RWPE2 (cell line): ENCODE measurements around the gene ASPDH.

Experiments used
- ATAC-seq: fragments of 200-7000 bp; cut with Tn5 transposase; 3 replicates; pipeline ENCODE4 v1.9.1; 2021; ENCODE audit warnings: low read depth
- DNase-seq: peaks from one replicate; pipeline ENCODE4 v3.0.0-alpha.2; 2020; ENCODE audit warnings: low spot score
- H3K27ac ChIP-seq: fragments of 450-650 bp; 2 replicates; pipeline ENCODE4 v1.5.1; 2017; ENCODE audit warnings: mild to moderate bottlenecking; ENCODE audit not compliant: poor library complexity, severe bottlenecking
- H3K27me3 ChIP-seq: fragments of 250-450 bp; sonication (Bioruptor Pico); 2 replicates; pipeline ENCODE4 v1.5.1; 2021; ENCODE audit warnings: mild to moderate bottlenecking, moderate library complexity; ENCODE audit not compliant: insufficient read depth, poor library complexity, severe bottlenecking
- H3K36me3 ChIP-seq: fragments of 250-450 bp; sonication (Bioruptor Pico); 2 replicates; pipeline ENCODE4 v1.5.1; 2020; ENCODE audit warnings: low read depth, mild to moderate bottlenecking, moderate library complexity
- H3K4me1 ChIP-seq: fragments of 250-450 bp; sonication (Bioruptor Pico); 2 replicates; pipeline ENCODE4 v1.5.1; 2021; ENCODE audit warnings: mild to moderate bottlenecking, moderate library complexity; ENCODE audit not compliant: insufficient read depth, poor library complexity, severe bottlenecking
- H3K4me3 ChIP-seq: fragments of 250-450 bp; sonication (Bioruptor Pico); 2 replicates; pipeline ENCODE4 v1.5.1; 2021; ENCODE audit warnings: mild to moderate bottlenecking, moderate library complexity; ENCODE audit not compliant: severe bottlenecking
- H3K9me3 ChIP-seq: fragments of 250-450 bp; sonication (Bioruptor Pico); 2 replicates; pipeline ENCODE4 v1.5.1; 2021; ENCODE audit warnings: mild to moderate bottlenecking, moderate library complexity; ENCODE audit not compliant: severe bottlenecking
- CTCF ChIP-seq: fragments of 450-650 bp; IDR thresholded peaks from one replicate; pipeline ENCODE4 v1.5.1; 2017; ENCODE audit warnings: mild to moderate bottlenecking, moderate library complexity; ENCODE audit not compliant: poor library complexity, severe bottlenecking

Gene ASPDH

DNA sequence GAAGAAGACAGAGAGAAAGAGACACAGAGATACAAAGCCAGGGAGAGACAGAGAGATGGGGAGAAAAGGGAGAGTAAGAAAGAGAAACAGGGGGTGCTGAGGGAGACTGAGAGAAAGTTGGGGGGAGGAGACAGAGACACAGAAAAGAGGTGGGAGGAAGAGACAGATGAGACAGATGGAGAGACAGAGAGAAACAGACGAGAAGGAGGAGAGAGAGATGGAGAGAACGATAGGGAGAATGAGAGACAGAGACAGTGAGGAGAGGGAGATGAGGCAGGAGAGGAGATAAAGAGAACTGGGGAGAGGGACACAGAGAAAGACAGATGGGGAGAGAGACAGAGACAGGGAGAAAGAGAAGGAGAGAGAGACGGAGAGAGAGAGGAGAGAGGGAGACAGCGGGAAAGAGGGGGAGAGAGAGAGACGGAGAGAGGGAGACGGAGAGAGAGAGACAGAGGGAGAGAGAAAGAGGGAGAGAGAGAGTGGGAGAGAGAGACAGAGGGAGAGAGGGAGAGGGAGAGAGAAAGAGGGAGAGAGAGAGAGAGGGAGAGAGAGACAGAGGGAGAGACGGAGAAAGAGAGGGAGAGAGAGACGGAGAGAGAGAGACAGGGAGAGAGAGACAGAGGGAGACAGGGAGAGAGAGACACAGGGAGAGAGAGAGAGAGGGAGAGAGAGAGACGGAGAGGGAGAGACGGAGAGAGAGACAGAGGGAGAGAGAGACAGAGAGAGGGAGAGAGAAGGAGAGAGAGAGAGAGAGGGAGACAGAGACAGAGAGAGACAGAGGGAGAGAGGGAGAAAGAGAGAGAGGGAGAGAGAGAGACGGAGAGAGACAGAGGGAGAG lies 15.3 kb downstream of the ASPDH start:
- Histone ChIP-seq H3K4me1 (no peaks in the 10 kb centered on the region), H3K9me3 (no peaks in the 10 kb centered on the region), H3K4me3 (no peak overlapping the region), H3K27me3 (no peaks in the 10 kb centered on the region), H3K27ac (no peak overlapping the region), H3K36me3 (no peaks in the 10 kb centered on the region)
- ATAC-seq, result no peak
- no peak for DNase-seq
- TF ChIP-seq CTCF, result no peak

DNA sequence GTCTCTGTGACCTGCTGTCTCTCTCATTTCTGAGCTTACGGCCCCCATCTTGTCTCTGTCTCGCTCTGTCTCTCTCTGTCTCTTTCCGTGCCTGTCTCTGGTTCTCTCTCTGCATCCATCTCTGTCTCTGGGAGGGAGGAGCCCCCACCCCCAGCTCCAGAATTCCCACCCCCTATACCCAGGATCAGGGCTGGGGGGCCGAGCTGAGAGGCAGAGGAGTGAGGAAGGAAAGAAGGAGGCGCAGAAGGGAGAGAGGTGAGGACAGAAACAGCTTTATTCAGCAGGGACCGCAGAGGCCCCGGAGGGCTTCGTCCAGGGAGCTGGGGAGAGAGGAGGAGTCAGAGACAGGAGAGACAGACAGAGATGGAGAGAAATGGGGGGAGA lies 16.7 kb downstream of the ASPDH start:
- H3K4me1 ChIP-seq, result no peaks in the 10 kb centered on the region
- H3K9me3 ChIP-seq, result no peaks in the 10 kb centered on the region
- H3K27me3 ChIP-seq, result peaks cover 2% of the 10 kb centered on the region
- DNase-seq (no peak), ATAC-seq (no peak)
- no peaks in the 10 kb centered on the region for H3K36me3 ChIP-seq
- no peak overlapping the region for H3K4me3 ChIP-seq
- TF ChIP-seq CTCF, result no peak
- H3K27ac ChIP-seq, result no peak overlapping the region

- peak; percentile 35 for DNase-seq
- H3K4me1 ChIP-seq, result no peaks in the 10 kb centered on the region
- no peaks in the 10 kb centered on the region for H3K9me3 ChIP-seq
- no peak overlapping the region for H3K27ac ChIP-seq
- no peak for TF ChIP-seq CTCF
- no peaks in the 10 kb centered on the region for H3K36me3 ChIP-seq
- H3K27me3 ChIP-seq, result peaks cover 6% of the 10 kb centered on the region
- no peak for ATAC-seq
- no peak overlapping the region for H3K4me3 ChIP-seq
Observed at GRCh38 chr19:50496189-50497021, 17.3 kb downstream of the ASPDH start.

GRCh38 chr19:50495020-50495531 lies 18.6 kb downstream of the ASPDH start:
- Histone ChIP-seq H3K9me3 (no peaks in the 10 kb centered on the region), H3K36me3 (no peaks in the 10 kb centered on the region), H3K4me3 (no peak overlapping the region), H3K27me3 (peaks cover 8% of the 10 kb centered on the region), H3K27ac (no peak overlapping the region), H3K4me1 (no peaks in the 10 kb centered on the region)
- ATAC-seq (no peak), DNase-seq (no peak)
- no peak for TF ChIP-seq CTCF
